GM12872 (cell line): ENCODE measurements around the gene GOLPH3.
A peak's percentile ranks its signal among the peaks of the same experiment; 100 is the strongest.

Source experiments
- TF ChIP-seq, protein P1 (sequence below): IDR thresholded peaks from 3 replicates; pipeline ENCODE4 v1.5.1; 2011; ENCODE audit warnings: low read depth, mild to moderate bottlenecking, low read length, moderate library complexity; ENCODE audit not compliant: insufficient read depth

Gene GOLPH3

GRCh38 chr5:32076699-32077695 lies 97.1 kb downstream of the GOLPH3 start:
- TF ChIP-seq, protein P1, sequence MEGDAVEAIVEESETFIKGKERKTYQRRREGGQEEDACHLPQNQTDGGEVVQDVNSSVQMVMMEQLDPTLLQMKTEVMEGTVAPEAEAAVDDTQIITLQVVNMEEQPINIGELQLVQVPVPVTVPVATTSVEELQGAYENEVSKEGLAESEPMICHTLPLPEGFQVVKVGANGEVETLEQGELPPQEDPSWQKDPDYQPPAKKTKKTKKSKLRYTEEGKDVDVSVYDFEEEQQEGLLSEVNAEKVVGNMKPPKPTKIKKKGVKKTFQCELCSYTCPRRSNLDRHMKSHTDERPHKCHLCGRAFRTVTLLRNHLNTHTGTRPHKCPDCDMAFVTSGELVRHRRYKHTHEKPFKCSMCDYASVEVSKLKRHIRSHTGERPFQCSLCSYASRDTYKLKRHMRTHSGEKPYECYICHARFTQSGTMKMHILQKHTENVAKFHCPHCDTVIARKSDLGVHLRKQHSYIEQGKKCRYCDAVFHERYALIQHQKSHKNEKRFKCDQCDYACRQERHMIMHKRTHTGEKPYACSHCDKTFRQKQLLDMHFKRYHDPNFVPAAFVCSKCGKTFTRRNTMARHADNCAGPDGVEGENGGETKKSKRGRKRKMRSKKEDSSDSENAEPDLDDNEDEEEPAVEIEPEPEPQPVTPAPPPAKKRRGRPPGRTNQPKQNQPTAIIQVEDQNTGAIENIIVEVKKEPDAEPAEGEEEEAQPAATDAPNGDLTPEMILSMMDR: peak; percentile 63
